Mesothelial cell of epicardium (in vitro differentiated cells): ENCODE measurements around the gene NDUFS2. TPM values are rescaled to one million over a fixed set of nuclear protein-coding genes. Genes with fewer than 3 reads are reported as not detected.
A peak's percentile ranks its signal among the peaks of the same experiment; 100 is the strongest.

Source experiments
- DNase-seq, 2 experiments: peaks; one replicate each; pipeline ENCODE4 v3.0.0; 2021; ENCODE audit warnings: low spot score in 2 of 2; ENCODE audit not compliant: unreplicated experiment in 2 of 2
- H3K27ac Mint-ChIP-seq: 2 replicates; pipeline ENCODE4 v1.8.0; 2021; ENCODE audit warnings: mixed read lengths
- H3K27me3 Mint-ChIP-seq: 2 replicates; pipeline ENCODE4 v1.8.0; 2021; ENCODE audit warnings: low read depth, mixed read lengths
- H3K36me3 Mint-ChIP-seq: 2 replicates; pipeline ENCODE4 v1.8.0; 2021; ENCODE audit warnings: mixed read lengths
- H3K4me1 Mint-ChIP-seq: 2 replicates; pipeline ENCODE4 v1.8.0; 2021; ENCODE audit warnings: mixed read lengths
- H3K4me3 Mint-ChIP-seq: 2 replicates; pipeline ENCODE4 v1.8.0; 2021; ENCODE audit warnings: mild to moderate bottlenecking, moderate library complexity, mixed read lengths
- H3K9me3 Mint-ChIP-seq: 2 replicates; pipeline ENCODE4 v1.8.0; 2021; ENCODE audit warnings: mixed read lengths
- CTCF ChIP-seq: fragments of 200-600 bp; sonication (generic); IDR thresholded peaks from one replicate; pipeline ENCODE4 v1.5.0; 2021; ENCODE audit warnings: antibody characterized with exemption; ENCODE audit not compliant: unreplicated experiment
- total RNA-seq: library from RNA; stranded (reverse); gene quantifications from 3 replicates; pipeline ENCODE4 v1.2.1, GENCODE V29; 2021

Gene NDUFS2
- total RNA-seq, 1 donor from 2014 or later = 70.1 TPM

GRCh38 chr1:161159087-161159912 lies 42.9 kb upstream of the NDUFS2 start, which contains the start of gene USP21:
USP21 (plus strand) TSS chr1:161159500; CDS start chr1:161160641, 1,141 bp downstream.
- peaks cover 33% of the 10 kb centered on the region for H3K4me1 Mint-ChIP-seq
- no peak for TF ChIP-seq CTCF
- peak within 1 kb of the TSS; percentile 89 for H3K27ac Mint-ChIP-seq
- H3K36me3 Mint-ChIP-seq = peaks cover 38% of the 10 kb centered on the region
- no peaks in the 10 kb centered on the region for H3K27me3 Mint-ChIP-seq
- H3K9me3 Mint-ChIP-seq = no peaks in the 10 kb centered on the region
- H3K4me3 Mint-ChIP-seq = peak within 1 kb of the TSS; percentile 87
- DNase-seq = peak; percentile 88 to 96

- peak overlapping the region; percentile 78 for H3K27ac Mint-ChIP-seq
- no peak for TF ChIP-seq CTCF
- no peak for DNase-seq
These were observed 42.3 kb upstream of the NDUFS2 start for GRCh38 chr1:161159913-161160243.

GRCh38 chr1:161160671-161161145 lies 41.5 kb upstream of the NDUFS2 start:
- H3K27me3 Mint-ChIP-seq = no peaks in the 10 kb centered on the region
- peaks cover 23% of the 10 kb centered on the region for H3K4me1 Mint-ChIP-seq
- DNase-seq = no peak
- H3K9me3 Mint-ChIP-seq = no peaks in the 10 kb centered on the region
- peak overlapping the region; percentile 87 for H3K4me3 Mint-ChIP-seq
- peaks cover 37% of the 10 kb centered on the region for H3K36me3 Mint-ChIP-seq
- TF ChIP-seq CTCF = no peak
- peak overlapping the region; percentile 78 for H3K27ac Mint-ChIP-seq

More at GRCh38 chr1:161159913-161160243, 42.3 kb upstream of the NDUFS2 start:
- peaks cover 40% of the 10 kb centered on the region for H3K36me3 Mint-ChIP-seq
- H3K4me3 Mint-ChIP-seq = peak overlapping the region; percentile 87
- H3K9me3 Mint-ChIP-seq = no peaks in the 10 kb centered on the region
- no peaks in the 10 kb centered on the region for H3K27me3 Mint-ChIP-seq
- peaks cover 30% of the 10 kb centered on the region for H3K4me1 Mint-ChIP-seq

GRCh38 chr1:161161652-161162051 lies 40.5 kb upstream of the NDUFS2 start:
- H3K36me3 Mint-ChIP-seq = peaks cover 37% of the 10 kb centered on the region
- no peak overlapping the region for H3K27ac Mint-ChIP-seq

GRCh38 chr1:161162052-161162451 lies 40.1 kb upstream of the NDUFS2 start:
- H3K4me1 Mint-ChIP-seq = peaks cover 26% of the 10 kb centered on the region
- H3K4me3 Mint-ChIP-seq = peak overlapping the region; percentile 38
- TF ChIP-seq CTCF = no peak
- H3K9me3 Mint-ChIP-seq = no peaks in the 10 kb centered on the region
- H3K27me3 Mint-ChIP-seq = no peaks in the 10 kb centered on the region
- H3K27ac Mint-ChIP-seq = peak overlapping the region; percentile 9
- H3K36me3 Mint-ChIP-seq = peaks cover 34% of the 10 kb centered on the region
- DNase-seq = no peak

More at GRCh38 chr1:161161652-161162051, 40.5 kb upstream of the NDUFS2 start:
- no peak for TF ChIP-seq CTCF
- no peak for DNase-seq
- Mint-ChIP-seq H3K4me1 (peaks cover 23% of the 10 kb centered on the region), H3K4me3 (peak overlapping the region; percentile 1), H3K9me3 (no peaks in the 10 kb centered on the region), H3K27me3 (no peaks in the 10 kb centered on the region)
